ENCODE measurements around the gene FAM131C. TPM values are rescaled to one million over a fixed set of nuclear protein-coding genes. Genes with fewer than 3 reads are reported as not detected.

Gene FAM131C
- total and polyA plus RNA-seq, 10 of the 15 experiments (the other 5 are each of a cell fraction or from before 2014, with no cell fraction given), result 0.03 TPM; not detected in 9

- no peak for FAIRE-seq
Measured at GRCh38 chr1:16063921-16064320, 9.5 kb downstream of the FAM131C start.

More at GRCh38 chr1:16063921-16064320, 9.5 kb downstream of the FAM131C start:
- ChIA-PET SMC1A (ENCODE audit: uncharacterized antibody, unreplicated experiment) (no interaction called here), RAD21 (ENCODE audit: unreplicated experiment) (no interaction called here), POLR2A (no interaction called here), CTCF (interaction anchor here (1.3 to 1.6 kb wide), 3 partner anchors 10 to 15 kb away, joined by 5 read pairs; no protein-coding TSS in a partner anchor)
- Histone ChIP-seq H3K9ac (ENCODE audit: control insufficient read depth, insufficient read depth, low read length) (no peak overlapping the region), H3K36me3 (ENCODE audit: control insufficient read depth in 2 of 2, insufficient read depth in 2 of 2, low read length in 1 of 2) (no peaks in the 10 kb centered on the region), H3K4me2 (ENCODE audit: control insufficient read depth, insufficient read depth) (no peak overlapping the region), H3K9me3 (replicated peaks; ENCODE audit: control insufficient read depth, insufficient read depth, low read length) (no peaks in the 10 kb centered on the region), H3K27me3 (replicated peaks in 1 of 2; ENCODE audit: control insufficient read depth in 2 of 2, insufficient read depth in 2 of 2, low read length in 1 of 2) (no peaks in the 10 kb centered on the region; a peak in 1 of 4 replicates), H3K4me3 (no peak overlapping the region), H2AFZ (ENCODE audit: control insufficient read depth, low read depth, low read length) (no peak overlapping the region), H3K27ac (ENCODE audit: control insufficient read depth, insufficient read depth) (no peak overlapping the region), H3K79me2 (ENCODE audit: control insufficient read depth, insufficient read depth, low read length) (no peaks in the 10 kb centered on the region), H4K20me1 (ENCODE audit: control insufficient read depth, insufficient read depth) (no peaks in the 10 kb centered on the region), H3K4me1 (ENCODE audit: control insufficient read depth, insufficient read depth, low read length) (no peaks in the 10 kb centered on the region)
- 14% methylated on average over 9 of the region's 9 CpGs for WGBS (ENCODE audit: insufficient coverage, insufficient replicate concordance, low lambda C conversion rate, missing lambda C conversion rate)
- DNase-seq (ENCODE audit: low read depth, low spot score) (no peak), ATAC-seq (no peak)
- in situ Hi-C loops (cut with MboI), result no loop called here
- BruUV-seq (replicated peaks), result no TSS peak
- TF ChIP-seq E4F1 (IDR thresholded peaks at IDR 0.05; ENCODE audit: borderline replicate concordance, partially characterized antibody) (no peak), ZBED1 (IDR thresholded peaks at IDR 0.05; ENCODE audit: borderline replicate concordance) (no peak)
- intact Hi-C loops (cut with micrococcal nuclease; ENCODE audit: unreplicated experiment), result no loop called here

Measured in GM12878 (cell line).